Measurements from ENCODE around the gene PDE7B. TPM values are rescaled to one million over a fixed set of nuclear protein-coding genes. Genes with fewer than 3 reads are reported as not detected.

PDE7B gene
- total RNA-seq, 4 donors from 2014 or later, result 7.8 to 13.7 (median 8.6) TPM

DNA sequence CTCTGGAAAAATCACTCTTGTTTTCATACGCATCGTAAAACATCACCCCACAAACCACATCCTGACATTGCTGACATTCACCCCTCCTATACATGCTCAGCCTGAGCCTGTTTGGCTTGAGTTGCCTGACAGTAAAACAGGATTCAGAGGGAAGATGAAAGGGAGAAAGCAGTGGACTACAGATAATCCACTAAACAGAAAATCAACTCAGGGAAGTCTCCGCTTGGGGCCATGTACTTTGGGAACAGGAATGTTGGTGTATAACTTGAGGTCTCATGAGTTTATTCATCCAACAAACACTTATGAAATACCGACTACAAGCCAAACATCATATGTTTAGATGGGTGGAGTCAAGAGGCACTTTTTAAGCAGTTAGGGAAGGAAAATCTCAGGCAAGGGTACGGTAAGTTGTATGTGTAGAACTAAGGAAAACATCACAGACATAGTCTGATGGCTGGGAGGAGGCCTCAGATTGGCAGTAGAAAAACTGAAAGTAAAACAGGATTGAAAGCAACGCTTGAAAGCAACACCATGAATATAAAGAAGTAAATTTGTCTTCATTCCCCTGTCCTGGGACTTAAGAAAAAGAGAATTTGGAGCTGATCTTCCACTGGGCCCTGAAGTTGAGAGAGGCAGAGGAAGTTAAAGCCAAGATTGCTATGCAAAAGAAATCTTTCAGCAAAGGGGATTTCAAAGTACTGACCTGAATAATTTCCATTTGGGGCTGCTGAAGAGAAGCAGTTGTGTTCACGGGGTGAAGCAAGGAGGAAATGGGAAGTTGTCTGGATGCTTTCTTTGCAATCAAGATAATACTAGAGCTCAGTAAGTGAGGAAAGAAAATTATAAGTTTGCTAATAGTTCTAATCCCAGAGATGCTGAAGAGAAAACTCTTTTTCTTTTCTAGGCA, 28.8 kb downstream of the PDE7B start:
- H3K36me3 ChIP-seq, result no peaks in the 10 kb centered on the region
- H3K4me1 ChIP-seq, result peaks cover 0 to 18% of the 10 kb centered on the region in 2 donors
- intact Hi-C loops (cut with DNase I), result no loop called here
- no peaks in the 10 kb centered on the region for H3K27me3 ChIP-seq
- no peak overlapping the region for H3K4me3 ChIP-seq (replicated peaks in 1 of 3)
- no peak for DNase-seq
- TF ChIP-seq CTCF (IDR thresholded peaks at IDR 0.05) (no peak), POLR2A (IDR thresholded peaks at IDR 0.05) (no peak)
- no peaks in the 10 kb centered on the region for H3K9me3 ChIP-seq
- peak overlapping the region in 2 of 3 donors; percentile 13 to 65 for H3K27ac ChIP-seq
- WGBS, 2 donors, result 61 to 62% methylated on average over 7 of the region's 7 CpGs

DNA sequence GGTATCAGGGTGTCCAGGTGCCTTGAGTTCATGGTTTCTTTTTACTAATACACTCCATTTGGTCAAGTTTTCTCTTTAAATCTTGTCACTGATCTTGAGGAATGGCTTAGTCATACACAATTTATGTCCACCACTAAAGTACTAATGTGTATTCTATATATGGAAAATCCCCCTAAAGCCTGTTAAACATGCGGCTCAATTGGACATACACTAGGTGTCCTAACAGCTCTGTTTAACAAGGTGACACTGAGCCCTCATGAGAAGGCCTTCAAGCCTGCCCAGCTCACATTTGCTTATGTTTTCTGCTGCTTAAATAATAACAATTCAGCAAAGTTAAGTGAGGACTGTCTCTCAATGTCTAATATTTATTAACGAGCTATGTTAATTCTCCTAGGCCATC, 31.5 kb downstream of the PDE7B start:
- H3K36me3 ChIP-seq, result no peaks in the 10 kb centered on the region
- H3K9me3 ChIP-seq, result no peaks in the 10 kb centered on the region
- no peaks in the 10 kb centered on the region for H3K27me3 ChIP-seq
- DNase-seq, result no peak
- peaks cover 0 to 18% of the 10 kb centered on the region in 2 donors for H3K4me1 ChIP-seq
- WGBS, 2 donors, result 95 to 99% methylated on average over 2 of the region's 2 CpGs
- intact Hi-C loops (cut with DNase I), result no loop called here
- no peak overlapping the region for H3K4me3 ChIP-seq (replicated peaks in 1 of 3)
- H3K27ac ChIP-seq, result no peak overlapping the region
- TF ChIP-seq CTCF (IDR thresholded peaks at IDR 0.05) (no peak), POLR2A (IDR thresholded peaks at IDR 0.05) (no peak)

GRCh38 chr6:135883536-135883935, 32.0 kb downstream of the PDE7B start:
- WGBS, 2 donors, result 89 to 93% methylated on average over 2 of the region's 2 CpGs
- TF ChIP-seq CTCF (IDR thresholded peaks at IDR 0.05) (no peak), POLR2A (IDR thresholded peaks at IDR 0.05) (no peak)
- intact Hi-C loops (cut with DNase I), result no loop called here

GRCh38 chr6:135884136-135884535, 32.6 kb downstream of the PDE7B start:
- H3K4me3 ChIP-seq (replicated peaks in 1 of 3), result no peak overlapping the region
- intact Hi-C loops (cut with DNase I), result no loop called here
- H3K27me3 ChIP-seq, result no peaks in the 10 kb centered on the region
- WGBS, 2 donors, result 94 to 96% methylated on average over 4 of the region's 4 CpGs
- no peak overlapping the region for H3K27ac ChIP-seq
- no peak for DNase-seq
- no peaks in the 10 kb centered on the region for H3K36me3 ChIP-seq
- peaks cover 0 to 18% of the 10 kb centered on the region in 2 donors for H3K4me1 ChIP-seq
- TF ChIP-seq CTCF (IDR thresholded peaks at IDR 0.05), result no peak
- TF ChIP-seq POLR2A (IDR thresholded peaks at IDR 0.05), result no peak
- H3K9me3 ChIP-seq, result no peaks in the 10 kb centered on the region

More at GRCh38 chr6:135883536-135883935, 32.0 kb downstream of the PDE7B start:
- no peaks in the 10 kb centered on the region for H3K27me3 ChIP-seq
- no peak overlapping the region for H3K4me3 ChIP-seq (replicated peaks in 1 of 3)
- no peak overlapping the region for H3K27ac ChIP-seq
- H3K4me1 ChIP-seq, result peaks cover 0 to 18% of the 10 kb centered on the region in 2 donors
- H3K9me3 ChIP-seq, result no peaks in the 10 kb centered on the region
- no peaks in the 10 kb centered on the region for H3K36me3 ChIP-seq
- DNase-seq, result no peak

DNA sequence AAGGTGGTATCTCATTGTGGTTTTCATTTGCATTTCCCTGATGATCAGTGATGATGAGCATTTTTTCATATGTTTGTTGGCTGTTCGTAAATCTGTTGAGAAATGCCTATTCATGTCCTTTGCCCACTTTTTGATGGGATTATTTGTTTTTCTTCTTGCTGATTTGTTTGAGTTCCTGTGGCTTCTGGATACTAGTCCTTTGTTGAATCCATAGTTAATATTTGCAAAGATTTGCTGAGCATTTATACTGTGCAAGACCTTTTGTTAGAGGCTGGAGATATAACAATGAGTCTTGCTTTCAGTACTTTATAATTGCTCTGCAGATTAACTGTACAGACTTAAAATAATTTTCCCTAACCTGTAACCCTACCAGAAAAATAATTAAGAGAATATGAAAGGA, 35.6 kb downstream of the PDE7B start:
- TF ChIP-seq POLR2A (IDR thresholded peaks at IDR 0.05), result no peak
- TF ChIP-seq CTCF (IDR thresholded peaks at IDR 0.05), result no peak
- Histone ChIP-seq H3K27ac (no peak overlapping the region), H3K9me3 (no peaks in the 10 kb centered on the region), H3K36me3 (no peaks in the 10 kb centered on the region), H3K4me1 (no peaks in the 10 kb centered on the region), H3K4me3 (replicated peaks in 1 of 3) (no peak overlapping the region), H3K27me3 (no peaks in the 10 kb centered on the region)
- 98 to 100% methylated on average over 1 of the region's 1 CpG for WGBS, 2 donors
- no peak for DNase-seq
- intact Hi-C loops (cut with DNase I), result no loop called here

Data from thyroid gland (tissue), 4 donors.